Measurements from ENCODE around the gene ZNF138. TPM values are rescaled to one million over a fixed set of nuclear protein-coding genes. Genes with fewer than 3 reads are reported as not detected.

The ZNF138 gene
- total and polyA plus RNA-seq, 10 of the 15 experiments (the other 5 are each of a cell fraction or from before 2014, with no cell fraction given): 5.9 to 14.9 (median 12.4) TPM

DNA sequence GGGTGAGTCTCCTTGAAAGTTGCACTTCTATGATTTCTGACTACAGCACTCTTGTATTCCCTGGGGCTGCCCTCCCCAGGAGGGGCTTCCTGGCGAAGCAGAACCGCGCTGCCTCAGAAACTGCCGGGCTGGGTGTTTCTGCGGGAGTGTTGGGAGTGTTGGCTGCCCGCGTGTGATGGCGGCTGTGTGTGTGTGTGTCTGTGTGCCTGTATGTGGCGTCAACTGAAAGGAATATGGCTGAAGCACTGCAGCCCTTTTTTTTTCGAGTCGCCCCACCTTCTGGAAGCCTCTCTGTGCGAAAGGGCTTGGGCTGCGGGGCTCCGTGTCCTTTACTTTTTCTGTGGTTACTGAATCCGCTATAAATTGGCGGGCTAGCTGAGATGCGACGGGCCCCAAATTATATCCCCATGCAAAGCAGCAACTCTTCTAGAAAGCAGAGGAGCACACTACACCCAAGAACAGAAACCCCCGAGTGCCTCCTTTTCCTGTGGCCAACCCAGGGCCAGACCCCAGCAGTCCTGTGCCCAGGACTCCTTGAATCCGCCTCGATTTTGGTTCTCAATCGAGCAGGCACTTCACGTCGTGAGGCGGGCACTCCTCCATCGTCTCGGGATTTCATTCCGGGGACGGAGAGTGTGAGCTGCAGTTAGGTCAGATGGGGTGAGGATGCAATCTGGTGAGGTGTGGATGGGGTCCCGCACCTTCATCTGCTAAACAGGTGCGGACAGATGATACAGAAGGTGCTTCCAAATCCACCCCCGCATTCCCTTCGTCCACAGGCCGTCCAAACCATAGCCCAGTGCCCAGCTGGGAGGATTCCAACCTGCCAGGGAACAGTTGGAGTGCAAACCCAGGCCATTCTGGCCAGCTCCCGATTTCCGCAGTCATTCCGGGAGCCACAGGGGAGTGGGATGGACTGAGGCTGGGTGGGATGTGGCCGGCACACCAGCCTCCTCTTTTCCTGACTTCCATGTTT lies 86.4 kb downstream of the ZNF138 start (continued):
- TF ChIP-seq NR2C2 (IDR thresholded peaks at IDR 0.05; ENCODE audit: borderline replicate concordance, control insufficient read depth, insufficient read length, low read depth): no peak
- TF ChIP-seq LARP7 (IDR thresholded peaks at IDR 0.05): no peak
- TF ChIP-seq, protein P1, sequence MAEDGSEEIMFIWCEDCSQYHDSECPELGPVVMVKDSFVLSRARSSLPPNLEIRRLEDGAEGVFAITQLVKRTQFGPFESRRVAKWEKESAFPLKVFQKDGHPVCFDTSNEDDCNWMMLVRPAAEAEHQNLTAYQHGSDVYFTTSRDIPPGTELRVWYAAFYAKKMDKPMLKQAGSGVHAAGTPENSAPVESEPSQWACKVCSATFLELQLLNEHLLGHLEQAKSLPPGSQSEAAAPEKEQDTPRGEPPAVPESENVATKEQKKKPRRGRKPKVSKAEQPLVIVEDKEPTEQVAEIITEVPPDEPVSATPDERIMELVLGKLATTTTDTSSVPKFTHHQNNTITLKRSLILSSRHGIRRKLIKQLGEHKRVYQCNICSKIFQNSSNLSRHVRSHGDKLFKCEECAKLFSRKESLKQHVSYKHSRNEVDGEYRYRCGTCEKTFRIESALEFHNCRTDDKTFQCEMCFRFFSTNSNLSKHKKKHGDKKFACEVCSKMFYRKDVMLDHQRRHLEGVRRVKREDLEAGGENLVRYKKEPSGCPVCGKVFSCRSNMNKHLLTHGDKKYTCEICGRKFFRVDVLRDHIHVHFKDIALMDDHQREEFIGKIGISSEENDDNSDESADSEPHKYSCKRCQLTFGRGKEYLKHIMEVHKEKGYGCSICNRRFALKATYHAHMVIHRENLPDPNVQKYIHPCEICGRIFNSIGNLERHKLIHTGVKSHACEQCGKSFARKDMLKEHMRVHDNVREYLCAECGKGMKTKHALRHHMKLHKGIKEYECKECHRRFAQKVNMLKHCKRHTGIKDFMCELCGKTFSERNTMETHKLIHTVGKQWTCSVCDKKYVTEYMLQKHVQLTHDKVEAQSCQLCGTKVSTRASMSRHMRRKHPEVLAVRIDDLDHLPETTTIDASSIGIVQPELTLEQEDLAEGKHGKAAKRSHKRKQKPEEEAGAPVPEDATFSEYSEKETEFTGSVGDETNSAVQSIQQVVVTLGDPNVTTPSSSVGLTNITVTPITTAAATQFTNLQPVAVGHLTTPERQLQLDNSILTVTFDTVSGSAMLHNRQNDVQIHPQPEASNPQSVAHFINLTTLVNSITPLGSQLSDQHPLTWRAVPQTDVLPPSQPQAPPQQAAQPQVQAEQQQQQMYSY (CRISPR knock-in tag; IDR thresholded peaks at IDR 0.05): no peak

DNA sequence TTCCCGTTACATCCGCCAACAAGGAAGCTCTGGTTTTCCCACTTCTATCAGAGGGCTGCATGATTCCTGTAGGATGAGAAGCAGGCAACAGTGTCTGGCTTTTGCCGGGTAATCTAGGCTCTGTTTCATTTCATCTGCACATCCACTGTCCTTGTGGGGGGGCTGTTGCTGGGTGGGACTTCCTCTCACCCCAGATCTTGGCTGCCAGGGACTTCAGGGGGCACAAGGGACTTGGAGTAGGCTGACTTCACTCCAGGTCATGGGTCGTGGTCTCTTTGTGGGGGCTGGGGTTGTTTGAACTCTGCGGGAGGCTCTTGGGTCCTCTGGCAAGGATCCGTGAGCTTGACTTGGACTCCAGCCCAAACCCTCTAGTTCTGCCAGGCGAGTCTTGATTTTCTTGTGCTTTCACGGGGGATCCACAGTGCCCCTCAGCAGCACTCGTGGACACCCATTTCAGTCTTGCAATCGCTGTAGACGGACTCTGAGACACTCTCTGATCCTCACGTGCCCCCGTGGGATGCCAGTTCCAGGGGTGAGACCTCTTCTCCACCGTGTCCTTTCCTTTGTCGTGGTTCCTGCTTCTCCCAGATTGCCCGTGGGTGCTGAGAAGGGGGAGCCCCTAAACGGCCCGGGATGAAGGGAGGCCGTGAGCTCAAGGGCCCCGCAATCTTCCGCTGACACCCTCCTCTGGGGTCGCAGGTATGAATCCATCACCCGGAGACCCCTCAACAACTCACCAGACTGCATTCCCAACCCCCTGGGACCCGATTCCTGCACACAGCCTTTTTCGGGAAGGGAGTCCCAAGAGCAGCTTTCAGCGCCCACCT lies 87.4 kb downstream of the ZNF138 start:
- ATAC-seq (no peak), DNase-seq (ENCODE audit: low read depth, low spot score) (no peak), FAIRE-seq (no peak)
- peaks cover 7% of the 10 kb centered on the region; the same call in 1 of the 3 replicates for H3K9me3 ChIP-seq (replicated peaks; ENCODE audit: control insufficient read depth, insufficient read depth, low read length)
- POLR2A ChIA-PET: no interaction called here
- no peaks in the 10 kb centered on the region for H3K79me2 ChIP-seq (ENCODE audit: control insufficient read depth, insufficient read depth, low read length)
- no peak overlapping the region for H3K9ac ChIP-seq (ENCODE audit: control insufficient read depth, insufficient read depth, low read length)
- H2AFZ ChIP-seq (ENCODE audit: control insufficient read depth, low read depth, low read length): no peak overlapping the region
- in situ Hi-C loops (cut with MboI) (no loop called here), intact Hi-C loops (cut with micrococcal nuclease; ENCODE audit: unreplicated experiment) (no loop called here)
- H4K20me1 ChIP-seq (ENCODE audit: control insufficient read depth, insufficient read depth): no peaks in the 10 kb centered on the region
- H3K27ac ChIP-seq (ENCODE audit: control insufficient read depth, insufficient read depth): no peak overlapping the region
- no TSS peak for BruUV-seq (replicated peaks)
- SMC1A ChIA-PET (ENCODE audit: uncharacterized antibody, unreplicated experiment): no interaction called here
- no peak overlapping the region for H3K4me3 ChIP-seq
- RAD21 ChIA-PET (ENCODE audit: unreplicated experiment): no interaction called here
- CTCF ChIA-PET: interaction anchor here (0.6 to 0.7 kb wide), 2 partner anchors 54 to 995 kb away, joined by 3 read pairs; no protein-coding TSS in a partner anchor
- WGBS (ENCODE audit: insufficient coverage, insufficient replicate concordance, low lambda C conversion rate, missing lambda C conversion rate): 46% methylated on average over 26 of the region's 26 CpGs
- TF ChIP-seq MYB (IDR thresholded peaks at IDR 0.05; ENCODE audit: borderline replicate concordance, low read depth, low read length): no peak
- no peaks in the 10 kb centered on the region for H3K36me3 ChIP-seq (ENCODE audit: control insufficient read depth in 2 of 2, insufficient read depth in 2 of 2, low read length in 1 of 2)
- H3K27me3 ChIP-seq (replicated peaks in 1 of 2; ENCODE audit: control insufficient read depth in 2 of 2, insufficient read depth in 2 of 2, low read length in 1 of 2): no peaks in the 10 kb centered on the region
- no peak overlapping the region for H3K4me2 ChIP-seq (ENCODE audit: control insufficient read depth, insufficient read depth)
- H3K4me1 ChIP-seq (ENCODE audit: control insufficient read depth, insufficient read depth, low read length): no peaks in the 10 kb centered on the region
